Endothelial cell of umbilical vein (primary cell): ENCODE measurements around the gene IQCH. TPM values are rescaled to one million over a fixed set of nuclear protein-coding genes. Genes with fewer than 3 reads are reported as not detected.

Experiments
- BruUV-seq: library from RNA; stranded (reverse); fragments of 400-500 nt; replicated peaks from 2 replicates; lab custom pipeline; 2021; lab: Mats Ljungman, UMichigan
- CTCF ChIA-PET: fragments of 300-600, 350-600 bp; sonication (Branson Sonifier 250); formaldehyde crosslinking; loops from one replicate; lab custom pipeline; 2021; ENCODE audit warnings: antibody characterized with exemption, inconsistent platforms; lab: Charles Lee
- POLR2A ChIA-PET: fragments of 300-600, 350-600 bp; sonication (Branson Sonifier 250); formaldehyde crosslinking; loops from one replicate; lab custom pipeline; 2021; ENCODE audit warnings: antibody characterized with exemption, inconsistent platforms; lab: Charles Lee
- DNase-seq: peaks from one replicate; pipeline ENCODE4 v3.0.0-alpha.2; 2011; ENCODE audit warnings: low read depth, low spot score
- FAIRE-seq: peaks from 2 replicates; lab custom pipeline; 2011; peaks lifted over from hg19 to GRCh38; lab: Jason Lieb, UNC
- H2AFZ ChIP-seq: 2 replicates; pipeline ENCODE4 v1.6.0; 2012; ENCODE audit warnings: low read depth, low read length, control low read depth, inconsistent platforms
- H3K27ac ChIP-seq: 2 replicates; pipeline ENCODE4 v1.5.1; 2011; ENCODE audit warnings: low read depth, mild to moderate bottlenecking, control low read depth, low read length, moderate library complexity; ENCODE audit not compliant: insufficient read depth
- H3K27me3 ChIP-seq, 2 experiments: 2 replicates each; pipeline versions ENCODE4 v1.6.0 to v1.6.1; 2011; ENCODE audit warnings: low read length in 2 of 2, mixed read lengths in 1 of 2; ENCODE audit not compliant: control insufficient read depth in 2 of 2, insufficient read depth in 2 of 2
- H3K36me3 ChIP-seq, 2 experiments: 2 replicates in 1 of 2; 3 replicates in 1 of 2; pipeline ENCODE4 v1.5.1; 2011; ENCODE audit warnings: low read length in 2 of 2, mild to moderate bottlenecking in 1 of 2, moderate library complexity in 1 of 2; ENCODE audit not compliant: control insufficient read depth in 2 of 2, insufficient read depth in 2 of 2; ENCODE audit errors: extremely low read depth in 1 of 2
- H3K4me1 ChIP-seq: 3 replicates; pipeline ENCODE4 v1.5.1; 2011; ENCODE audit warnings: mild to moderate bottlenecking, low read length; ENCODE audit not compliant: control insufficient read depth, insufficient read depth; ENCODE audit errors: extremely low read depth
- H3K4me2 ChIP-seq: 2 replicates; pipeline ENCODE4 v1.6.1; 2011; ENCODE audit warnings: low read length, control low read depth, mixed read lengths; ENCODE audit not compliant: insufficient read depth
- H3K4me3 ChIP-seq, 3 experiments: fragments of 200-600 bp in 1 of 3; sonication (generic), shearing (Covaris generic) in 1 of 3; replicated peaks in 1 of 3; 2 replicates each; pipeline ENCODE4 v1.5.1; 2011 to 2016; ENCODE audit warnings: control low read depth in 3 of 3, low read length in 3 of 3, mild to moderate bottlenecking in 2 of 3, inconsistent platforms in 1 of 3, low read depth in 1 of 3, moderate library complexity in 1 of 3; ENCODE audit not compliant: insufficient read depth in 1 of 3
- H3K79me2 ChIP-seq: 2 replicates; pipeline ENCODE4 v1.6.0; 2012; ENCODE audit warnings: low read length, inconsistent platforms; ENCODE audit not compliant: control insufficient read depth, insufficient read depth
- H3K9ac ChIP-seq: replicated peaks from 2 replicates; pipeline ENCODE3; 2011; ENCODE audit warnings: low read length, control low read depth; ENCODE audit not compliant: insufficient read depth; ENCODE audit errors: extremely low read depth
- H3K9me1 ChIP-seq: replicated peaks from 3 replicates; pipeline ENCODE4 v1.6.0; 2011; ENCODE audit warnings: mild to moderate bottlenecking, low read length; ENCODE audit not compliant: control insufficient read depth, insufficient read depth; ENCODE audit errors: extremely low read depth
- H3K9me3 ChIP-seq: replicated peaks from 2 replicates; pipeline ENCODE4 v1.5.1; 2012; ENCODE audit warnings: low read length, inconsistent platforms; ENCODE audit not compliant: control insufficient read depth, insufficient read depth
- H4K20me1 ChIP-seq: replicated peaks from 2 replicates; pipeline ENCODE3; 2011; ENCODE audit warnings: mild to moderate bottlenecking, low read length; ENCODE audit not compliant: control insufficient read depth, insufficient read depth; ENCODE audit errors: extremely low read depth
- CTCF ChIP-seq, 2 donors: IDR thresholded peaks; 1 replicate in 1 of 2; 2 replicates in 1 of 2; pipeline ENCODE4 v1.5.1; 2011; ENCODE audit warnings: low read length in 2 of 2, mild to moderate bottlenecking in 2 of 2, moderate library complexity in 2 of 2, control low read depth in 1 of 2, inconsistent platforms in 1 of 2, low read depth in 1 of 2; ENCODE audit not compliant: insufficient read depth in 1 of 2; ENCODE audit errors: extremely low read depth in 1 of 2
- FOS ChIP-seq: IDR thresholded peaks from 2 replicates; pipeline ENCODE4 v1.6.1; 2011; ENCODE audit warnings: mild to moderate bottlenecking, low read length, moderate library complexity, borderline replicate concordance; ENCODE audit not compliant: insufficient read depth
- GATA2 ChIP-seq: IDR thresholded peaks from 2 replicates; pipeline ENCODE4 v1.7.0; 2011; ENCODE audit warnings: low read depth, mild to moderate bottlenecking, moderate library complexity, mixed read lengths, low read length; ENCODE audit not compliant: insufficient read length, insufficient read depth
- JUN ChIP-seq: IDR thresholded peaks from 2 replicates; pipeline ENCODE4 v1.6.1; 2011; ENCODE audit warnings: borderline replicate concordance, low read depth; ENCODE audit not compliant: insufficient read length, insufficient read depth
- MYC ChIP-seq: IDR thresholded peaks from one replicate; pipeline ENCODE4 v1.6.1; 2011; ENCODE audit warnings: mild to moderate bottlenecking, low read depth, low read length
- POLR2A ChIP-seq: IDR thresholded peaks from 2 replicates; pipeline ENCODE4 v1.6.1; 2012; ENCODE audit warnings: low read depth, mild to moderate bottlenecking, control low read depth, low read length
- dilution Hi-C: fragments of 300-500 bp; cut with MboI; formaldehyde crosslinking; loops from one replicate; pipeline ENCODE4 v1.15.0; 2019; ENCODE audit warnings: low sequenced_read_pairs; ENCODE audit not compliant: extremely low pct_ligation_motif_present
- intact Hi-C: fragments of 100-400 bp; cut with micrococcal nuclease; formaldehyde crosslinking; loops from one replicate; pipeline ENCODE4 v1.10.0; 2022
- polyA plus RNA-seq, 4 experiments: library from polyadenylated mRNA; depleted of rRNA in 3 of 4; stranded (reverse) in 3 of 4; unstranded in 1 of 4; fragments of >200 nt; gene quantifications; 2 replicates each; pipeline versions ENCODE4 v1.2.1 to v1.2.3, GENCODE V29; 2011 to 2012; ENCODE audit warnings: missing spikeins in 1 of 4
- total RNA-seq: library from RNA; stranded (reverse); gene quantifications from 2 replicates; pipeline ENCODE4 v1.2.3, GENCODE V29; 2021
- TF ChIP-seq, protein P1 (sequence below): IDR thresholded peaks from 2 replicates; pipeline ENCODE4 v1.6.1; 2011; ENCODE audit not compliant: insufficient read depth, insufficient read length

IQCH gene
- total and polyA plus RNA-seq, 2 donors (not counting 3 experiments of a cell fraction or from before 2014, with no cell fraction given), result 0.29 to 0.51 TPM

DNA sequence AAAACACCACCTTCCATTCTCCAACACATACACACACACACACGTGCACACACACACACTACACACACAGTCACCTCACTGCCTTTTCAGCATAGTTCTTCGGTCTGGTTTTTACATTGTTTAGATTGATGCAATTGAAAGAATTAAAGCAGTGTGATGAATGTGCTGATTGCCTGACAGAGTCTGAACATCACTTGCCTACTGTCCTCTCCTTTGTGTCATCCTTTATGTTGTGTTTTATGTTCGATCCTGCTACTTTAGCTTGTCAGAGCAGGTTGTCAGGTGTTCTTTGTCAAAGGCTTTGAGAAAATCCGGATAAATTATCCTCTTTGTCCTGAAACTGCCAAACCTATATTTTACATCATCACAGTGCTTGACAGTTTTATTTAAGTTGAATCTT, 80.4 kb downstream of the IQCH start:
- no peak overlapping the region for H2AFZ ChIP-seq
- H3K9me3 ChIP-seq, result no peaks in the 10 kb centered on the region
- H3K4me1 ChIP-seq, result no peaks in the 10 kb centered on the region
- H3K36me3 ChIP-seq, result no peaks in the 10 kb centered on the region
- H4K20me1 ChIP-seq, result no peaks in the 10 kb centered on the region
- no peak overlapping the region for H3K4me2 ChIP-seq
- peaks cover 0 to 6% of the 10 kb centered on the region in 2 experiments for H3K27me3 ChIP-seq
- H3K9ac ChIP-seq, result no peak overlapping the region
- BruUV-seq, result no TSS peak
- TF ChIP-seq JUN, result no peak
- intact Hi-C loops, result no loop called here
- ChIA-PET POLR2A (no interaction called here), CTCF (interaction anchor here (1.6 kb wide), 1 partner anchor 14 kb away, joined by 9 read pairs; no protein-coding TSS in a partner anchor)
- no peak overlapping the region for H3K27ac ChIP-seq
- no peaks in the 10 kb centered on the region for H3K79me2 ChIP-seq
- DNase-seq (no peak), FAIRE-seq (no peak)
- dilution Hi-C loops, result no loop called here
- no peaks in the 10 kb centered on the region for H3K9me1 ChIP-seq
- no peak overlapping the region for H3K4me3 ChIP-seq

- Histone ChIP-seq H3K9me3 (no peaks in the 10 kb centered on the region), H3K27ac (no peak overlapping the region), H2AFZ (no peak overlapping the region), H3K4me3 (no peak overlapping the region), H3K27me3 (peaks cover 0 to 6% of the 10 kb centered on the region in 2 experiments), H3K9me1 (no peaks in the 10 kb centered on the region), H3K9ac (no peak overlapping the region), H3K36me3 (no peaks in the 10 kb centered on the region), H4K20me1 (no peaks in the 10 kb centered on the region), H3K79me2 (no peaks in the 10 kb centered on the region), H3K4me2 (no peak overlapping the region), H3K4me1 (no peaks in the 10 kb centered on the region)
- dilution Hi-C loops (no loop called here), intact Hi-C loops (no loop called here)
- POLR2A ChIA-PET, result no interaction called here
- FAIRE-seq (no peak), DNase-seq (no peak)
- BruUV-seq, result no TSS peak
- CTCF ChIA-PET, result no interaction called here
- TF ChIP-seq POLR2A (no peak), MYC (no peak), FOS (no peak), GATA2 (no peak), CTCF (IDR thresholded peaks at IDR 0.05; ENCODE audit: extremely low read depth in 1 of 2, insufficient read depth in 1 of 2, low read depth in 1 of 2, low read length in 2 of 2) (no peak), JUN (no peak)
- TF ChIP-seq, protein P1, sequence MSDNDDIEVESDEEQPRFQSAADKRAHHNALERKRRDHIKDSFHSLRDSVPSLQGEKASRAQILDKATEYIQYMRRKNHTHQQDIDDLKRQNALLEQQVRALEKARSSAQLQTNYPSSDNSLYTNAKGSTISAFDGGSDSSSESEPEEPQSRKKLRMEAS, result no peak
Observed at GRCh38 chr15:67335534-67336222, 81.1 kb downstream of the IQCH start.
